HepG2 (cell line): ENCODE data around the gene NIPAL4. TPM values are rescaled to one million over a fixed set of nuclear protein-coding genes. Genes with fewer than 3 reads are reported as not detected.

ENCODE experiments used
- ATAC-seq: fragments of 200-7000 bp; cut with Tn5 transposase; 3 replicates; pipeline ENCODE4 v1.9.1; 2020; ENCODE audit warnings: mild to moderate bottlenecking, moderate library complexity
- BruUV-seq: library from RNA; stranded (reverse); fragments of 400-500 nt; replicated peaks from 2 replicates; lab custom pipeline; 2021; lab: Mats Ljungman, UMichigan
- CTCF ChIA-PET: fragments of 300-600 bp; formaldehyde crosslinking; extraction: SDS; loops from one replicate; lab custom pipeline; 2021; ENCODE audit warnings: low total read pairs, inconsistent platforms, low intra/inter-chr PET ratio; lab: Yijun Ruan, JAX
- POLR2A ChIA-PET: fragments of 350-600 bp; sonication (Branson Sonifier 250); formaldehyde crosslinking; loops from one replicate; lab custom pipeline; 2020; ENCODE audit warnings: antibody characterized with exemption, inconsistent platforms; lab: Yijun Ruan, JAX
- DNase-seq: peaks from one replicate; pipeline ENCODE4 v3.0.0-alpha.2; 2015; ENCODE audit warnings: low spot score
- FAIRE-seq: peaks from 3 replicates; lab custom pipeline; 2011; peaks lifted over from hg19 to GRCh38; lab: Jason Lieb, UNC
- H2AFZ ChIP-seq: one replicate; pipeline ENCODE4 v1.6.1; 2011; ENCODE audit warnings: low read length, inconsistent platforms
- H3K27ac ChIP-seq: fragments of 300-600 bp; 3 replicates; pipeline ENCODE4 v1.8.0; 2011; ENCODE audit warnings: mixed run types, mild to moderate bottlenecking, mixed read lengths, low read length, inconsistent platforms; ENCODE audit not compliant: insufficient read depth; ENCODE audit errors: extremely low read length
- H3K27me3 ChIP-seq, 2 experiments: fragments of 200-600 bp in 1 of 2; 2 replicates in 1 of 2; 3 replicates in 1 of 2; pipeline versions ENCODE4 v1.6.0 to v1.8.0; 2011; ENCODE audit warnings: low read length in 2 of 2, mild to moderate bottlenecking in 2 of 2, moderate library complexity in 2 of 2, inconsistent platforms in 1 of 2; ENCODE audit not compliant: insufficient read depth in 2 of 2, control insufficient read depth in 1 of 2
- H3K36me3 ChIP-seq, 2 experiments: fragments of 200-600 bp in 1 of 2; replicated peaks in 1 of 2; 2 replicates in 1 of 2; 3 replicates in 1 of 2; pipeline versions ENCODE4 v1.5.1 to v1.8.0; 2011; ENCODE audit warnings: low read length in 2 of 2, inconsistent platforms in 1 of 2; ENCODE audit not compliant: insufficient read depth in 2 of 2, control insufficient read depth in 1 of 2
- H3K4me1 ChIP-seq: 2 replicates; pipeline ENCODE4 v1.5.1; 2012; ENCODE audit warnings: low read length, inconsistent platforms; ENCODE audit not compliant: insufficient read depth
- H3K4me2 ChIP-seq: 2 replicates; pipeline ENCODE4 v1.6.0; 2011; ENCODE audit warnings: low read depth, low read length, inconsistent platforms
- H3K4me3 ChIP-seq, 3 experiments: fragments of 200-600 bp in 1 of 3; sonication (generic), shearing (Covaris generic) in 1 of 3; replicated peaks in 1 of 3; 2 replicates each; pipeline ENCODE4 v1.5.1; 2011 to 2016; ENCODE audit warnings: low read length in 3 of 3, inconsistent platforms in 2 of 3, low read depth in 2 of 3, mild to moderate bottlenecking in 2 of 3, control low read depth in 1 of 3, mixed read lengths in 1 of 3; ENCODE audit not compliant: insufficient read depth in 1 of 3
- H3K79me2 ChIP-seq: one replicate; pipeline ENCODE4 v1.6.1; 2011; ENCODE audit warnings: low read length, inconsistent platforms; ENCODE audit not compliant: insufficient read depth
- H3K9ac ChIP-seq: 2 replicates; pipeline ENCODE4 v1.6.0; 2011; ENCODE audit warnings: mild to moderate bottlenecking, low read depth, low read length, inconsistent platforms; ENCODE audit not compliant: insufficient read depth
- H3K9me3 ChIP-seq: 2 replicates; pipeline ENCODE4 v1.5.1; 2012; ENCODE audit warnings: mild to moderate bottlenecking, low read length
- H4K20me1 ChIP-seq: 2 replicates; pipeline ENCODE4 v1.6.0; 2011; ENCODE audit warnings: inconsistent platforms, mild to moderate bottlenecking, low read length, moderate library complexity; ENCODE audit not compliant: insufficient read depth
- CREB1 ChIP-seq, 2 experiments: fragments of 450-650 bp in 1 of 2; IDR thresholded peaks; 2 replicates each; pipeline ENCODE4 v1.6.1; 2016 to 2017; ENCODE audit warnings: control low read depth in 1 of 2, mild to moderate bottlenecking in 1 of 2, missing compliant biosample characterization in 1 of 2, missing genetic modification characterization in 1 of 2
- XBP1 ChIP-seq: sonication (generic); formaldehyde crosslinking; IDR thresholded peaks from 2 replicates; pipeline ENCODE4 v1.5.0; 2020; ENCODE audit warnings: missing genetic modification reagents
- ZC3H13 ChIP-seq: sonication (generic); formaldehyde crosslinking; IDR thresholded peaks from 2 replicates; pipeline ENCODE4 v1.8.1; 2023; ENCODE audit warnings: mild to moderate bottlenecking, missing genetic modification reagents, moderate library complexity
- WGBS: methylation state at CpG from one replicate; pipeline ENCODE4 v1.1.6; 2017; ENCODE audit warnings: low lambda C conversion rate; 5-methylcytosine and 5-hydroxymethylcytosine counted together
- in situ Hi-C: cut with HindIII; loops from 2 replicates; pipeline ENCODE4 v1.10.0; 2017; ENCODE audit warnings: low pct_unique_long_range_greater_than_20kb; ENCODE audit not compliant: extremely low pct_ligation_motif_present
- intact Hi-C: fragments of 100-400 bp; cut with micrococcal nuclease; formaldehyde crosslinking; loops from one replicate; pipeline ENCODE4 v1.10.0; 2022; ENCODE audit not compliant: unreplicated experiment
- polyA plus RNA-seq, 8 experiments: library from polyadenylated mRNA; depleted of rRNA in 3 of 8; stranded (reverse) in 7 of 8; unstranded in 1 of 8; fragments of >200 nt; fragmentation: Illumina TruSeq in 4 of 8; extraction: Trizol in 4 of 8; gene quantifications; 2 replicates each; pipeline versions ENCODE4 v1.2.1 to v1.2.3, GENCODE V29; 2011 to 2016; ENCODE audit warnings: low read depth in 4 of 8, missing spikeins in 1 of 8, mixed read lengths in 1 of 8; ENCODE audit not compliant: insufficient read depth in 1 of 8
- total RNA-seq, 5 experiments: library from RNA; depleted of rRNA; stranded (reverse); fragments of >200 nt; fragmentation: Illumina TruSeq; extraction: Trizol; gene quantifications; 2 replicates each; pipeline ENCODE4 v1.2.3, GENCODE V29; 2016; ENCODE audit warnings: low read depth in 1 of 5
- TF ChIP-seq, protein P1 (sequence below): fragments of 450-650 bp; IDR thresholded peaks from 2 replicates; pipeline ENCODE4 v1.6.1; 2016
- TF ChIP-seq, protein P2 (sequence below): sonication (generic); formaldehyde crosslinking; IDR thresholded peaks from 2 replicates; pipeline ENCODE4 v1.5.0; 2020; ENCODE audit warnings: missing genetic modification reagents, mild to moderate bottlenecking, borderline replicate concordance

Gene NIPAL4
- total and polyA plus RNA-seq, 2 of the 13 experiments (the other 11 are each of a cell fraction or from before 2014, with no cell fraction given): not detected

DNA sequence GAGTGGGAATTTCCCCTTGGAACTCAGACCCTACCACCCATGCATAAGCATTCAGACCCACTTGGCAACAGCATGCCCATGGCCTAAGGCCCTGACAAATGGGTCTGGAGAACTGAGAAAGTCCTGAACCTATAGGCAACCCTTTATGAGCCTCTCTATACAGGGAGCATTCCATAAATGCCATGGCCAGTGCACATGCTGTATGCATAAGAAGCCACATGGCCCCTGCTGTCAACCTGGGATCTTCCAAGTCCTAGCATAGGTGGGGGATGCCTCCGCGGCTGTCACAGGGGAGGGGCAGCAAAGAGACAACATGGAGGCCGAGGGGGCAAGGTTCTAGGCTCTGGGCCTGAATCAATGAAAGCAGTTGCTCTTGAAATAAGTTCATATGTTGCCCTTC is 8.2 kb upstream of the NIPAL4 start:
- ChIA-PET CTCF (no interaction called here), POLR2A (no interaction called here)
- BruUV-seq: no TSS peak
- WGBS: 42% methylated on average over 3 of the region's 3 CpGs
- FAIRE-seq: no peak
- no peak for DNase-seq
- no peak overlapping the region for H3K4me3 ChIP-seq
- TF ChIP-seq, protein P1, sequence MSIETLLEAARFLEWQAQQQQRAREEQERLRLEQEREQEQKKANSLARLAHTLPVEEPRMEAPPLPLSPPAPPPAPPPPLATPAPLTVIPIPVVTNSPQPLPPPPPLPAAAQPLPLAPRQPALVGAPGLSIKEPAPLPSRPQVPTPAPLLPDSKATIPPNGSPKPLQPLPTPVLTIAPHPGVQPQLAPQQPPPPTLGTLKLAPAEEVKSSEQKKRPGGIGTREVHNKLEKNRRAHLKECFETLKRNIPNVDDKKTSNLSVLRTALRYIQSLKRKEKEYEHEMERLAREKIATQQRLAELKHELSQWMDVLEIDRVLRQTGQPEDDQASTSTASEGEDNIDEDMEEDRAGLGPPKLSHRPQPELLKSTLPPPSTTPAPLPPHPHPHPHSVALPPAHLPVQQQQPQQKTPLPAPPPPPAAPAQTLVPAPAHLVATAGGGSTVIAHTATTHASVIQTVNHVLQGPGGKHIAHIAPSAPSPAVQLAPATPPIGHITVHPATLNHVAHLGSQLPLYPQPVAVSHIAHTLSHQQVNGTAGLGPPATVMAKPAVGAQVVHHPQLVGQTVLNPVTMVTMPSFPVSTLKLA: 0 out of 2 replicates have a peak, but pooled peaks have one; percentile 7
- TF ChIP-seq, protein P2, sequence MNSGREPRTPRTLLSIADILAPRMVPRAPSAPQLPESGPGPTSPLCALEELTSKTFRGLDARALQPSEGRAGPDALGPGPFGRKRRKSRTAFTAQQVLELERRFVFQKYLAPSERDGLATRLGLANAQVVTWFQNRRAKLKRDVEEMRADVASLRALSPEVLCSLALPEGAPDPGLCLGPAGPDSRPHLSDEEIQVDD: no peak
- no peak for TF ChIP-seq XBP1 (CRISPR knock-in tag)
- no peak overlapping the region for H3K27ac ChIP-seq
- no peak overlapping the region for H2AFZ ChIP-seq
- H3K79me2 ChIP-seq: no peaks in the 10 kb centered on the region
- no peaks in the 10 kb centered on the region for H3K9me3 ChIP-seq
- peaks cover 9% of the 10 kb centered on the region; the same call in 1 of the 2 replicates for H3K4me1 ChIP-seq
- no peaks in the 10 kb centered on the region for H3K36me3 ChIP-seq
- no peak overlapping the region for H3K9ac ChIP-seq
- no peak overlapping the region for H3K4me2 ChIP-seq
- in situ Hi-C loops: no loop called here
- no peak for ATAC-seq
- intact Hi-C loops: no loop called here
- peaks cover 0 to 1% of the 10 kb centered on the region in 2 experiments; a peak in 2 of 5 replicates for H3K27me3 ChIP-seq
- no peaks in the 10 kb centered on the region for H4K20me1 ChIP-seq

DNA sequence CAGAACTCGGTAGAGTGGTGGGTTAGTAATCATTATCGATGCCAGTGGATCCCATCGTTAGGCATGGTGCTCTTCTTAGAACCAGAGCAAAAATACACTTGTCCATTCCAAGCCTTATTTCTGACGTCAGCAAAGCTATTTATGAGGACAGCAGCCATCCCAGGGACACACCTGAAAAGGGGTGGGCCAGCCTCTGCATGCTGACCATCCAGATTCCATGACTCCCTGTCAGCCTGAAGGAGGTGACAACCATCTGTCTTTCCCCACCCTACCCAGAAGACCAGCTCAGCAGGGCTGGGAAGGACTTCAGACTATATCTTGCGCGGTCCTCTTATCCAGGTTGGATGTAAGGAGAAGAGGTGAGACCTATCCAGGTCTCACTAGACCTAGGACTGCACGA is 5.7 kb upstream of the NIPAL4 start:
- intact Hi-C loops: no loop called here
- ATAC-seq: no peak
- no peaks in the 10 kb centered on the region for H3K79me2 ChIP-seq
- ChIA-PET POLR2A (no interaction called here), CTCF (no interaction called here)
- H2AFZ ChIP-seq: no peak overlapping the region
- H3K4me1 ChIP-seq: no peaks in the 10 kb centered on the region
- H3K36me3 ChIP-seq: no peaks in the 10 kb centered on the region
- no peak overlapping the region for H3K4me2 ChIP-seq
- no peak overlapping the region for H3K27ac ChIP-seq
- H3K4me3 ChIP-seq: no peak overlapping the region
- H3K27me3 ChIP-seq: peaks cover 1 to 7% of the 10 kb centered on the region in 2 experiments; a peak in 4 of 5 replicates
- no peaks in the 10 kb centered on the region for H3K9me3 ChIP-seq
- 47% methylated on average over 7 of the region's 7 CpGs for WGBS
- no peak overlapping the region for H3K9ac ChIP-seq
- in situ Hi-C loops: no loop called here
- H4K20me1 ChIP-seq: no peaks in the 10 kb centered on the region
- DNase-seq: no peak
- TF ChIP-seq ZC3H13 (CRISPR knock-in tag): no peak
- TF ChIP-seq CREB1 (IDR thresholded peaks at IDR 0.05): peak; percentile 75
- no peak for TF ChIP-seq CREB1 (CRISPR knock-in tag; IDR thresholded peaks at IDR 0.05)
- TF ChIP-seq, all 625 proteins: peak for 1
- no TSS peak for BruUV-seq
- no peak for FAIRE-seq
